Fibroblast of lung (primary cell): ENCODE measurements around the gene HPN.

Experiments used
- EZH2 ChIP-seq: IDR thresholded peaks from 2 replicates; pipeline ENCODE4 v1.5.1; 2012; ENCODE audit warnings: low read length, control low read depth, mild to moderate bottlenecking; ENCODE audit errors: missing control alignments
- TF ChIP-seq, protein P1 (sequence below), 2 donors: IDR thresholded peaks in 1 of 2; conservative IDR thresholded peaks in 1 of 2; 1 replicate in 1 of 2; 2 replicates in 1 of 2; pipeline ENCODE4 v1.5.1; 2011 to 2012; ENCODE audit warnings: low read length in 2 of 2, control low read depth in 1 of 2, inconsistent platforms in 1 of 2, low read depth in 1 of 2, mild to moderate bottlenecking in 1 of 2

DNA sequence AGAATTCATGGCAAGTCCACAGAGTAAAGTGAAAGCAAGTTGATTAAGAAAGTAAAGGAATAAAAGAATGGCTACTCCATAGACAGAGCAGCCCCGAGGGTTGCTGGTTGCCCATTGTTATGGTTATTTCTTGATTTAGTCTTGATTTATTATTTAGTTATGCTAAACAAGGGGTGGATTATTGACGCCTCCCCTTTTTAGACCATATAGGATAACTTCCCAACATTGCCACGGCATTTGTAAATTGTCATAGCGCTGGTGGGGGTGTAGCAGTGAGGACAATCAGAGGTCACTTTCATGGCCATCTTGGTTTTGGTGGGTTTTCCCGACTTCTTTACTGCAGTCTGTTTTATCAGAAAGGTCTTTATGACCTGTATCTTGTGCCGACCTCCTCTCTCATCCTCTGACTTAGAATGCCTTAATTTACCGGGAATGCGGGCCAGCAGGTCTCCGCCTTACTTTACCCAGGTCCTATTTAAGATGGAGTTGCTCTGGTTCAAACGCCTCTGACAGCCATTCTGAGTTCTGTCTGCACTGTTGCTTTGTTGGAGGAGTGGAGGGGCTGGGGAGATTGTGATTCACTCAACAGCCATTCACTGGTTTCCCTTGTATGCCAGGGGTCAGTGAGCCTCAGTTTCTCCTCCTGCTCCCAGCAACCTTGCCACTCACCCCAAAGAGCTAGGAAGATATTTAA lies 27.6 kb downstream of the HPN start:
- TF ChIP-seq, protein P1, sequence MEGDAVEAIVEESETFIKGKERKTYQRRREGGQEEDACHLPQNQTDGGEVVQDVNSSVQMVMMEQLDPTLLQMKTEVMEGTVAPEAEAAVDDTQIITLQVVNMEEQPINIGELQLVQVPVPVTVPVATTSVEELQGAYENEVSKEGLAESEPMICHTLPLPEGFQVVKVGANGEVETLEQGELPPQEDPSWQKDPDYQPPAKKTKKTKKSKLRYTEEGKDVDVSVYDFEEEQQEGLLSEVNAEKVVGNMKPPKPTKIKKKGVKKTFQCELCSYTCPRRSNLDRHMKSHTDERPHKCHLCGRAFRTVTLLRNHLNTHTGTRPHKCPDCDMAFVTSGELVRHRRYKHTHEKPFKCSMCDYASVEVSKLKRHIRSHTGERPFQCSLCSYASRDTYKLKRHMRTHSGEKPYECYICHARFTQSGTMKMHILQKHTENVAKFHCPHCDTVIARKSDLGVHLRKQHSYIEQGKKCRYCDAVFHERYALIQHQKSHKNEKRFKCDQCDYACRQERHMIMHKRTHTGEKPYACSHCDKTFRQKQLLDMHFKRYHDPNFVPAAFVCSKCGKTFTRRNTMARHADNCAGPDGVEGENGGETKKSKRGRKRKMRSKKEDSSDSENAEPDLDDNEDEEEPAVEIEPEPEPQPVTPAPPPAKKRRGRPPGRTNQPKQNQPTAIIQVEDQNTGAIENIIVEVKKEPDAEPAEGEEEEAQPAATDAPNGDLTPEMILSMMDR (conservative IDR thresholded peaks at IDR 0.05 in 1 of 2, IDR thresholded peaks at IDR 0.05 in 1 of 2; ENCODE audit: low read depth in 1 of 2, low read length in 2 of 2), result no peak
- no peak for TF ChIP-seq EZH2
